ENCODE data around the gene ERCC1.
"Not testable (repeated sequence)": the region's sequence is repeated elsewhere in the genome, so short reads cannot be mapped to it uniquely, and the experiment has no call there.

The ERCC1 gene

GRCh38 chr19:45417151-45417550 is 6.6 kb downstream of the ERCC1 start:
- H3K27me3 ChIP-seq (ENCODE audit: low read length): no peaks in the 10 kb centered on the region
- TF ChIP-seq, protein P1, sequence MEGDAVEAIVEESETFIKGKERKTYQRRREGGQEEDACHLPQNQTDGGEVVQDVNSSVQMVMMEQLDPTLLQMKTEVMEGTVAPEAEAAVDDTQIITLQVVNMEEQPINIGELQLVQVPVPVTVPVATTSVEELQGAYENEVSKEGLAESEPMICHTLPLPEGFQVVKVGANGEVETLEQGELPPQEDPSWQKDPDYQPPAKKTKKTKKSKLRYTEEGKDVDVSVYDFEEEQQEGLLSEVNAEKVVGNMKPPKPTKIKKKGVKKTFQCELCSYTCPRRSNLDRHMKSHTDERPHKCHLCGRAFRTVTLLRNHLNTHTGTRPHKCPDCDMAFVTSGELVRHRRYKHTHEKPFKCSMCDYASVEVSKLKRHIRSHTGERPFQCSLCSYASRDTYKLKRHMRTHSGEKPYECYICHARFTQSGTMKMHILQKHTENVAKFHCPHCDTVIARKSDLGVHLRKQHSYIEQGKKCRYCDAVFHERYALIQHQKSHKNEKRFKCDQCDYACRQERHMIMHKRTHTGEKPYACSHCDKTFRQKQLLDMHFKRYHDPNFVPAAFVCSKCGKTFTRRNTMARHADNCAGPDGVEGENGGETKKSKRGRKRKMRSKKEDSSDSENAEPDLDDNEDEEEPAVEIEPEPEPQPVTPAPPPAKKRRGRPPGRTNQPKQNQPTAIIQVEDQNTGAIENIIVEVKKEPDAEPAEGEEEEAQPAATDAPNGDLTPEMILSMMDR (IDR thresholded peaks at IDR 0.05; ENCODE audit: insufficient read depth, low read length, poor library complexity, severe bottlenecking): no peak
- H2AFZ ChIP-seq (ENCODE audit: low read depth, low read length, severe bottlenecking): no peak overlapping the region
- no peaks in the 10 kb centered on the region for H3K9me2 ChIP-seq (replicated peaks; ENCODE audit: insufficient read depth, low read length)
- no peaks in the 10 kb centered on the region for H4K20me1 ChIP-seq (ENCODE audit: low read depth, low read length)
- H3K4me2 ChIP-seq (ENCODE audit: low read depth, low read length, poor library complexity, severe bottlenecking): no peak overlapping the region
- H3K4me3 ChIP-seq (ENCODE audit: insufficient read depth, low read length, poor library complexity, severe bottlenecking): no peak overlapping the region
- H3K27ac ChIP-seq (ENCODE audit: low read depth, low read length): no peak overlapping the region
- H3K36me3 ChIP-seq (ENCODE audit: low read length): no peaks in the 10 kb centered on the region
- no peaks in the 10 kb centered on the region for H3K79me2 ChIP-seq (ENCODE audit: insufficient read depth, low read length)
- no peak overlapping the region for H3K9ac ChIP-seq (ENCODE audit: low read length)
- no peaks in the 10 kb centered on the region for H3K9me3 ChIP-seq (ENCODE audit: insufficient read depth, low read length)
- H3F3A ChIP-seq (ENCODE audit: insufficient read depth): no peaks in the 10 kb centered on the region

DNA sequence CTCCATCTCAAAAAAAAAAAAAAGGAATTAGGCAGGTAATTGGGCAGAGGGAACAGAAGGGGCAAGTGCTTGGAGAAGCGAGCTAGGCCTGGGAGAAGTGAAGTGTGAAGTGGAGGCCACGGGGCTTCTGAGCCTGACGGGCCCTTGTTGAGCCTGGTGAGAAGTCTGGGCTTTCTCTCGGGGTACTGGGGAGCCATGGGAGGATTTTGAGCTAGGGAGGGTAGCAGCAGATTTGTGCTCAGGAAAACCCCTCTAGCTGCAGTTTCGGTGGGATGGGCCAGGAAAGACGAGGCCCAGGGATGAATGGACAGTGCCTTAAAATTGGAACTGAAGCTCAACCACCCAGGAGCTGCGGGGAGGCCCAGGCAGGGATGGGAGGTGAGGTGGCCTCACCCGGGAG is 9.2 kb downstream of the ERCC1 start:
- H3K36me3 ChIP-seq (ENCODE audit: low read length): no peaks in the 10 kb centered on the region
- no peaks in the 10 kb centered on the region for H3K9me3 ChIP-seq (ENCODE audit: insufficient read depth, low read length)
- no peak for TF ChIP-seq EZH2phosphoT487 (conservative IDR thresholded peaks at IDR 0.05; ENCODE audit: low read length)
- TF ChIP-seq, protein P1 (IDR thresholded peaks at IDR 0.05; ENCODE audit: insufficient read depth, low read length, poor library complexity, severe bottlenecking): no peak
- H3K27me3 ChIP-seq (ENCODE audit: low read length): no peaks in the 10 kb centered on the region
- no peak overlapping the region for H3K9ac ChIP-seq (ENCODE audit: low read length)
- H3K27ac ChIP-seq (ENCODE audit: low read depth, low read length): no peak overlapping the region
- H3K79me2 ChIP-seq (ENCODE audit: insufficient read depth, low read length): no peaks in the 10 kb centered on the region
- no peak overlapping the region for H3K4me3 ChIP-seq (ENCODE audit: insufficient read depth, low read length, poor library complexity, severe bottlenecking)
- no peak overlapping the region for H3K4me2 ChIP-seq (ENCODE audit: low read depth, low read length, poor library complexity, severe bottlenecking)
- H4K20me1 ChIP-seq (ENCODE audit: low read depth, low read length): no peaks in the 10 kb centered on the region
- H2AFZ ChIP-seq (ENCODE audit: low read depth, low read length, severe bottlenecking): no peak overlapping the region
- no peaks in the 10 kb centered on the region for H3F3A ChIP-seq (ENCODE audit: insufficient read depth)
- no peaks in the 10 kb centered on the region for H3K9me2 ChIP-seq (replicated peaks; ENCODE audit: insufficient read depth, low read length)

DNA sequence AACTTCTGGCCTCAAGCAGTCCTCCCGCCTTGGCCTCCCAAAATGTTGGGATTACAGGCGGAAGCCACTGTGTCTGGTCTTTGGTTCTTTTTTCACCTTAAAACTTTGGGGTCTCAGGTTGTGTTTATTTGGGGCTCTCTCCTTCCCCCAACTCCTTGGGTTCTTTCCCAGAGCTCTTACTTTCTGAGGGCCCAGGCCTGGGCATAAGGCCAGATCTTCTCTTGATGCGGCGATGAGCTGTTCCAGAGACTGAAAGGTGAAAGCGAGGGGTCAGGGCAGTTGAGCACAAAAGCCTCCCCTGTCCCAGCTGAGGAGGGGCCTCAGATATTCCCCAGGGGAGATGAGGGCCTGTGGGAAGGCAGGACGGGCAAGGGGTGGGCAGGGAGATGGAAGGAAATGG is 10.2 kb downstream of the ERCC1 start:
- no peaks in the 10 kb centered on the region for H4K20me1 ChIP-seq (ENCODE audit: low read depth, low read length)
- no peak overlapping the region for H3K4me2 ChIP-seq (ENCODE audit: low read depth, low read length, poor library complexity, severe bottlenecking)
- no peaks in the 10 kb centered on the region for H3K27me3 ChIP-seq (ENCODE audit: low read length)
- no peaks in the 10 kb centered on the region for H3K79me2 ChIP-seq (ENCODE audit: insufficient read depth, low read length)
- H3K4me3 ChIP-seq (ENCODE audit: insufficient read depth, low read length, poor library complexity, severe bottlenecking): no peak overlapping the region
- no peak overlapping the region for H3K9ac ChIP-seq (ENCODE audit: low read length)
- H3K9me3 ChIP-seq (ENCODE audit: insufficient read depth, low read length): no peaks in the 10 kb centered on the region
- H2AFZ ChIP-seq (ENCODE audit: low read depth, low read length, severe bottlenecking): no peak overlapping the region
- H3K27ac ChIP-seq (ENCODE audit: low read depth, low read length): no peak overlapping the region
- TF ChIP-seq, protein P1 (IDR thresholded peaks at IDR 0.05; ENCODE audit: insufficient read depth, low read length, poor library complexity, severe bottlenecking): no peak
- TF ChIP-seq EZH2phosphoT487 (conservative IDR thresholded peaks at IDR 0.05; ENCODE audit: low read length): no peak
- no peaks in the 10 kb centered on the region for H3K9me2 ChIP-seq (replicated peaks; ENCODE audit: insufficient read depth, low read length)
- no peaks in the 10 kb centered on the region for H3F3A ChIP-seq (ENCODE audit: insufficient read depth)
- H3K36me3 ChIP-seq (ENCODE audit: low read length): no peaks in the 10 kb centered on the region

GRCh38 chr19:45410330-45410729 is 13.4 kb downstream of the ERCC1 start:
- not testable (repeated sequence) for H4K20me1 ChIP-seq (ENCODE audit: low read depth, low read length); H3K9me3 ChIP-seq (ENCODE audit: insufficient read depth, low read length); H3F3A ChIP-seq (ENCODE audit: insufficient read depth); H3K4me3 ChIP-seq (ENCODE audit: insufficient read depth, low read length, poor library complexity, severe bottlenecking); H3K36me3 ChIP-seq (ENCODE audit: low read length); H2AFZ ChIP-seq (ENCODE audit: low read depth, low read length, severe bottlenecking); H3K27me3 ChIP-seq (ENCODE audit: low read length); H3K9ac ChIP-seq (ENCODE audit: low read length); H3K4me2 ChIP-seq (ENCODE audit: low read depth, low read length, poor library complexity, severe bottlenecking); H3K9me2 ChIP-seq (replicated peaks; ENCODE audit: insufficient read depth, low read length); H3K27ac ChIP-seq (ENCODE audit: low read depth, low read length)
- peaks cover 16% of the 10 kb centered on the region for H3K79me2 ChIP-seq (ENCODE audit: insufficient read depth, low read length)
